NCI-H1417 (cell line): ENCODE measurements around the gene RPEL1.
A peak's percentile ranks its signal among the peaks of the same experiment; 100 is the strongest.

Source experiments
- DNase-seq, 3 experiments: peaks; one replicate each; lab custom pipeline; 2025; lab: John Stamatoyannopoulos, UW

Gene RPEL1

DNA sequence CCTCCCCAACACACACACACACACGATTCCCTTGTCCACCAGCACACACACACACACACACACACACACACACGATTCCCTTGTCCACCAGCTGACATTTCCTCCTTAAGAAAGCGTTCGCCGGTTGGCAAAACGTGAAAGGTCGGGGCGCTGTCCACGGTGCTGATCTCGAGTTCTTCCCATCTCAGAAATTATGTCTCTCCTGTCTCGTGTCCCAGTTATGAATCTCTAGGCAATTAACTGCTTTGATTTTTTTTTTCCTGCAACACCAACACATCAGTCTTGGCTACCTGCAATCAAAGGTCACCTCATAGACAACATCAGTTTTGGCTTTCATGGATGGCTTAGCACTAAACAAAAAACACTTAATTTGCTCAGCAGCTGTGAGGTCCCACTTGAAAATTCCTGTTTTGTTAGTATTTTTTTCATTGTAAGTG is 33.2 kb downstream of the RPEL1 start:
- peak in 2 of 3 experiments; percentile 24 to 51 for DNase-seq

- no peak for DNase-seq
These were observed 34.3 kb downstream of the RPEL1 start for GRCh38 chr10:103280031-103280430.

GRCh38 chr10:103280506-103280905 is 34.8 kb downstream of the RPEL1 start:
- DNase-seq: no peak

GRCh38 chr10:103281753-103282152 is 36.1 kb downstream of the RPEL1 start:
- DNase-seq: peak; percentile 73 to 88 (median 76)

GRCh38 chr10:103282961-103283360 is 37.3 kb downstream of the RPEL1 start:
- DNase-seq: no peak

- DNase-seq: no peak
These were observed 38.5 kb downstream of the RPEL1 start for GRCh38 chr10:103284170-103284569.

DNA sequence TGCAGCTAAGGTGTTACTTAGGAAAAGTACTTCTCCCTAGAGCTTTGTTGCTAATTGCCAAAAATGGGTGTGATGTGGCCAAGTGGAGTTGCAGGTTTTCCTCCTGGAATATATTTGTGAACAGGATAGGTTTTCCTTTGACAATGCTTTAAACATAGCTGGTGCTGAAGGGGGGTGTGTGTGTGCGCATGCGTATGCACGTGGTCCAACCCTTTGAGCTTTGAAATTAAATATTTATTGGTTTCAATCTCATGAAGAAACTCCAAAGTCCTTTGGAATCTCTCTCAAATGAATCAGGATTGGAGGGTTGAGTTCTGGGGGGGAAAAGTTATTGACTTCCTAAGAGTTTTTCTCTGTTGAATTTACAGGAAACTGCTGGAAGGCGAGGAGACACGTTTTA is 42.3 kb downstream of the RPEL1 start:
- no peak for DNase-seq

DNA sequence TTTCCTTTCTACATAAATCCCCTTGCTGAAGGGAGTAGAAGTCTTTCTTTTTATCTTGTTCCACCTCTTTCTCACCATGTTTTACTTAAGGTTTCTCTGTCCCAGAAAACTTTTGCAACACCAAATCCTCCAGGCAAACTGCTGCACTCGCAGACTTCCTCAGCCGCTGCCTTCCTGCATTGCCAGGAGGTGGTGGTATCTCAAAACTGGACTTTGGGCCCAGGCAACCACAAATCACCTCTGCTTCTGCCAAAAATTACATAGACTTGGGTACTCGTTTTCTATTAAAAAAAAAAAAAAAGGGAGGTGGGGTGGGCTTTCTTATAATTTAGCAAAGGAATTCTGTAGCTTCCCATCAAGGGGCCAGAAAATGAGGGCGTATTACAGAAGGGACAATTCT is 45.9 kb downstream of the RPEL1 start:
- DNase-seq: no peak

- no peak for DNase-seq
These were observed 49.8 kb downstream of the RPEL1 start for GRCh38 chr10:103295374-103296015.
